Stimulated activated CD8-positive, alpha-beta memory T cell treated with anti-CD3 and anti-CD28 coated beads, Interleukin-7, amount 100 ng/mL, for 48 hours (primary cell): ENCODE measurements around the gene OSM.
A peak's percentile ranks its signal among the peaks of the same experiment; 100 is the strongest.
"Not testable (repeated sequence)": the region's sequence is repeated elsewhere in the genome, so short reads cannot be mapped to it uniquely, and the experiment has no call there.

Experiments
- DNase-seq, 2 donors: peaks; one replicate each; pipeline ENCODE4 v3.0.0-alpha.2; 2020; ENCODE audit warnings: low read depth in 1 of 2; ENCODE audit errors: extremely low read depth in 1 of 2

OSM gene

DNA sequence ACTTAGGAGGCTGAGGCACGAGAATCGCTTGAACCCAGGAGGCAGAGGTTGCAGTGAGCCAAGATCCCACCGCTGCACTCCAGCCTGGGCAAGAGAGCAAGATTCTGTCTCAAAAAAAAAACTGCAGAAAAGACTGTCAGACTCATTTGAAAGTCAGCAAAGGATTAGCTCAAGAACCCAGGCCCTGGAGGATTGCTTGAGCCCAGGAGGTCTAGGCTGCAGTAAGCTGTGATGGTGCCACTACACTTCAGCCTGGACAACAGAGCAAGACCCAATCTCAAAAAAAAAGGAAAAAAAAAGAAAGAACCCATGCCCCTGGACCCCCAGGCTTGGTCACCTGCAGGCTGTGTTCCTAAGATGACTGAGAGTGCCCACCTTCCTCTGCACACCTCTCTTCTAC, 36.3 kb downstream of the OSM start:
- DNase-seq: no peak

DNA sequence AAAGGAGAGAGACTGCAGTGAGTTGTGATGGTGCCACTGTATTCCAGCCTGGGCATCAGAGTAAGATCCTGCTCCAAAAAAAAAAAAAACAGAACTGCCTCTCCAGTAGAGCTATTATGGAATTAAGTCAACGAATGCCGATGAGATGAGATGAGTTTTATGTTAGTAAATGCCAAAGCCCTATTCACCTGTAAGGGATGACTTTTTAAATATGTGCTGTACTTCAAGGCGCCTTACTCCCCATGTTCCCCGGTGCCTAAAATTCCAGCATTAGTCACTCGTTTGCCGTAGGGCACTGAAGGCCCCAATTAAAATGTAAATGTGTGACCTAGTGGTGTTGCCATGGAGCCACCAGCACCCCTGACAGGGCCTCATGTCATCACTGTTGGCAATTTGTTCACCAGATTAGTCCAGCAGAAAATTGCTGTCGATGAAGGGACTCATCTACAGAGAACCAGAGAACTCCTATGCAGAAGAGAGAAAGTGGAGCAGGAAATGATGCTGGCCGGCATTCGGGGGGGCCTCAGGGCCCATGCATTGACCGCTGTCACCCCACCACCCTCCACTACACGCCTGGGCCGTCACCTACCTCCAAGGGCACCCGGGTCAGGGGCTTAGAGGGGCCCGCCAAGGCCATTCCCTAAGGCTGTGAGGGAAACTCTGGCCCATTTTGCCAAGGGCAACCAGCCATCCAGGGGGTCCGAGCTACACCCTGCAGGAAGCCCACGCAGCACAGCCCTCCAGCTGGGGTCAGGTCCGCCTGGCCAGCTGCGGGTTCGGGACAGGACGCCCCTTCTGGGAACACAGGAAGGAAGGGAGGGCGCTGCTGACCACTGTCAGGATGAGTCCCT, 37.9 kb downstream of the OSM start:
- DNase-seq: no peak

DNA sequence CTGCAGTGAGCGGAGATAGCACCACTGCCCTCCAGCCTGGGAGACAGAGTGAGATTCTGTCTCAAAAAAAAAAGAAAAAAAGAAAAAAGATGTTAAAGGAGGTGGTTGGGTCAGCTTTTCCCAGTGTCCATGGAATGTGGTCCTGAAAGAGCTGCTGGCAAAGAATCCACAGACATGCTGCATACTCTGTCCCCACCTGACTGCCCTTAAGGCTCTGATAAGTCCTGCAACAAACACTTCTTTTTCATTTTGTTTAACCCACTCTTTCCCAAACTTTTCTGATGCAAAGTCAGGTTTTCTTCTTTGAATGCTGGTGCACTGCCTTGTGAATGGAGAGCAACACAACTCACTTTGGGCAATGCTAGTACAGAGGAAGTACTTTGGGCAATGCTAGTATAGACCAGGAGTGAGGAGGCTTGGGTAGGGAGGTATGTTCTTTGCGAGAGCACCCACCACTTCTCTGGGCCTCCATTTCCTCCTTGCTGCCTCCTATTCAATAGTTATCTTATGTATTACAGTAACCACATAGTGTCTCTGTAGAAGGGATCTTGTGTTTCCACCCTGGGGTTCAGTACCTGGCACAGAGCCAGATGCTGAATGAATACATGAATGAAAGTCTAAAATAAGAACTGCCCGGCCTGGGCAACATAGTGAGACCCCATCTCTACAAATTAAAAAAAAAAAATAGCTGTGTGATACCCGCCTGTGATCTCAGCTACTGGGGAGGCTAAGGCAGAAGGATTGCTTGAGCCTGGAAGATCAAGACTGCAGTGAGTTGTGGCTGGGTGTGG, 39.0 kb downstream of the OSM start:
- DNase-seq: no peak

DNA sequence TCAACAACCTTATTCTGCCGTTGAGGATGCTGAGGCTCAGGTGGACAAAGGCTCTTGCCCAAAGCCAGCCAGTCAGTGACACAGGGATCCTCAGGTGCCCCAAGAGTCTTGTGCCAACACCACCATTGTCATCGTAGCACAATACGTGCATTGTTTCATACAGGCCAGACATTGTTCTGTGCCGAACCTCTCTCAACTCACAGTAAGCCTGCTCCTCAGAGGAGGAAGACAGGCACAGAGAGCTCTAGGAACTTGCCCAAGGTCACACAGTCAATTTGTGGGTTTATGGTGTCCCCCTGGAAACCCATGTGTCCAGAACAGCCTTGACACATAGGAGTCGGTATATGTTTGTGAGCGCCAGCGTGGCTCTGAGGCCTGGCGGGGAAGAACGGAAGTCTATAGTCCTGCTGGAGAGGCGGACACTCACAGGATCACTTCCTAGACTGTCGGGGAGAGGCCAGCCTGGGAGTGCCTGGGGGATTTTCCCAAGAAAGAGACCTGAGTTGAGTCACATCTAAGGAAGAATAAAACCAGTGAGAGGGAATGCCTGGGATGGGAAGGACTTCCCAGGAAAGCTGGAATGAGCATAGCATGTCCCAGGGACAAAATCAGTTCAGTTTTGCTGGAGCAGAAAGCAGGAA, 40.3 kb downstream of the OSM start:
- no peak for DNase-seq

DNA sequence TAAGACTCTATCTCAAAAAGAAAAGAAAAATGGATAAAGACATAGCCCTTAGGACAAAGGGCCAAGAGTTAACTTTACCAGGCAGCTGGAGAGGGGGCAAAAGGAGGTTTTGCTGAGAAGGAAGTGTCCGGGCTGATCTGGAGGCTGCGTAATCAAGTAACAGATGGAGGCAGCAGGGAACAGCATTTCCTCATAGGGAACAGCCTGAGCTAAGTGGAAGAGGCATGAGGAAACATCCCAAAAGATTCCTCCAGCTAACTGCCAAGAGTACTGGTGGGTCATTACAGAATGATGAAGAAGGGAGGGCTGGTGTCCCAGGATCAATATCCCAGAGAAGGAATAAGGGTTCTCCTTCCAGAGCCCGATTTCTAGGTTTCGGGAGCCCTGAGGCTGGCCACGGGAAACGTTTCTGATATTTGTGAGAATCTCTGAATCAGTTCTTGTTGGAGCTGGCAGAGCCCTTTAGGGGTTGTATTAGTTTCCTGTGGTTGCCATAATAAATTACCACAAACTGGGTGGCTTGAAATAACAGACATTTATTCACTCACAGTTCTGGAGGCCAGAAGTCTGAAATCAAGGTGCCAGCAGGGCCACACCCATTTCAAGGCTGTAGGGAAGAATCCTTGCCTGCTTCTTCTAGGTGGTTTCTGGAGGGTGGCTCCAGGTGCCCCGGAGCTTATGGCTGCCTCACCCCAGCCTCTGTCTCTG, 41.3 kb downstream of the OSM start:
- no peak for DNase-seq

DNA sequence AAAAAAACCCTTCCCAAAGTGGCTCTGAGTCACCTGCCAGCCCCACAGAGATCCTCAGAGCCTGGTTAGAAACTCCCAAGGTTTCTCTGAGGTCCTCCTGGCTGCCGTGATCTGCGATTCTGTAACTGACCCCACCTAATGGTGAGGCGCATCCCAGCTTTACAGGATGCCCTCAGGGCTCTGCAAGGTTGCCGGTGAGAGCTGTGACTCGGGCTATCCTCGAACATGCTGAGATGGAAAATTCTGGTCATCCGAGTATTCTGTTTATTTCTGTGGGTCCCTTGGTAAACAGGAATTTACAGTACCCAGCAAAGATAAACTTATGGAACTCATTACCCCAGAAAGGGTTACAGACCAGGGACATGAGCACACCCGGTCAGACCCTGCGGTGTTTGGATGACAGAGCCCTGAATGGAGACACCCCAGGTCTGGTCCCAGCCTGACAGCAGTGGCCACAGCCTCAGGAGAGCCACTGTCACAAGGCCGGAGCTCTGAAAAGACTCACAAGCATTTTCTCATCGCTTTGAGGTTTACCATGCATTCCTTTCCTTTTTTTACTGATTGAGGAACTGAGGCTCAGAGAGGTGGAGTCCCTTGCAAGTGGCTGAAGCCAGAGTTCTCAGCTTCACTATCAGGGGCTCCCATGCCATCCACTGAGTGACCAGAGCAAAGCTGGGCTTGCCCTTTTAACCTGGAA, 42.3 kb downstream of the OSM start:
- DNase-seq: no peak

DNA sequence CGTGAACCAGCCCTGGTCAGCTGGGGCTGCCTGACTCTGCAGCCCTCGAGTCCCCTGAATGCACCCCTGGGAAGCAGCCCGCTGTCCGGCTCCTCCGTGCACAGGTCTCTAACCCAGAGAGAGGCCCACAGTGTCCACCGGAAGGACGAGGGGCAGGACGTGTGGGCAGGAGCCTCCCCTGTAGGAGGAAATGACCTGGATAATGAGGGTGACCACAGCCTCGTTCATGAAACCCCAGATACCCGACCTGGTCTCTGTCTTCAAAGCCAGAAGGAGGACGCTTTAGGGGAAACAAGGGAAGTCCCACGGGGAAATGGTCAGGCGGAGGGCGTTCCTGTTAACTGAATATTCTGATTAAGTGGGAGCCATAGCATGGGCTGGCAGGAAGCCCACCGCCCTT, 43.3 kb downstream of the OSM start:
- no peak for DNase-seq

GRCh38 chr22:30222321-30222720, 44.3 kb downstream of the OSM start:
- no peak for DNase-seq

GRCh38 chr22:30221121-30221992, 45.3 kb downstream of the OSM start:
- DNase-seq: peak; percentile 59 to 60

DNA sequence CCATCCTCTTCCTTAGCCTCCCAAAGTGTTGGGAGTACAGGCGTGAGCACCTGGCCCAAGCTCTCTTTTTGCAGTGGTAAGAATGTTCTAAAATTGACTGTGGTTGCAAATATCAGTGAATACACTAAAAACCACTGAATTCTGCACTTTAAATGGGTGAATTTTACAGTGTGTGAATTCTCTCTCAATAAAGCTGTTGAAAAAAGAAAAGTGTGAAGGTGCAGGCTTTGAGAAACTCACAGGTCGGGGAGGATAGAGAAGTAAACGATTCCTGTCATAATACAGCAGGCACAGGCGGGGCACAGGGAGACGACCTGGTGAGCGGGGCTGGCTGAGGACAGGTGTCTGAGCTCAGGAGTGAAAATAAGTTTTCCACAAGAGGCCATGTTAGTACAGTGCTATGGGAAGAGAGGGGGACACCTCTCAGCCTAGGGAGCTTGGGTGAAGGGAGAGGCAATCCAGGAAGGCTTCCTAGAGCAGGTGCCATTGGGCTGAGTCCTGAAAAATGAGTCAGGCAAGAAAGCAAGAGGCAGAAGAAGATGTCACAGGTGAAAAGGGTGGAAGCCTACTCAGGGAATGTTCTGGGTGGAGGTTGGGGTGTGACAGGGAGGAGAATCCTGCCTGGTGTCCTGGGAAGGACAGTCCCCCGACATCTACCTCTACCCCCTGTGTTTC, 46.2 kb downstream of the OSM start:
- no peak for DNase-seq

DNA sequence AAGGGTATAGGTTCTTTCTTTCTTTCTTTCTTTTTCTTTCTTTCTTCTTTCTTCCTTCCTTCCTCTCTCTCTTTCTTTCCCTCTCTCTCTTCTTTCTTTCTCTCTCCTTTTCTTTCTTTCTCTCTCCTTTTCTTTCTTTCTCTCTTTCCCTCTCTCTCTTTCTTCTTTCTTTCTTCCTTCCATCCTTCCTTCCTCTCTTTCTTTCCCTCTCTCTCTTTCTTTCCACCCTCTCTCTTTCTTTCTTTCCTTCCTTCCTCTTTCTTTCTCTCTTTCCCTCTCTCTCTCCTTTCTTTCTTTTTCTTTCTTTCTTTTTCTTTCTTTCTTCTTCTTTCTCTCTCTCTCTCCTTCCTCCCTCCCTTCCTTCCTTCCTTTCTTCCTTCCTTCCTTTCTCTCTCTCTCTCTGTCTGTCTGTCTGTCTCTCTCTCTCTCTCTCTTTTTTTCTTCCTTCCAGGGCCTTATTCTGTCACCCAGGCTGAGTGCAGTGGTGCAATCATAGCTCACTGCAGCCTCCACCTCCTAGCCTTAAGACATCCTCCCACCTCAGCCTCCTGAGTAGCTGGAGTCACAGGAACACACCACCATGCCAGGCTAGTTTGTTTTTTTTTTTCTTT, 46.9 kb downstream of the OSM start:
- DNase-seq: no peak

- no peak for DNase-seq
These were observed 47.5 kb downstream of the OSM start for GRCh38 chr22:30219049-30219654.

DNA sequence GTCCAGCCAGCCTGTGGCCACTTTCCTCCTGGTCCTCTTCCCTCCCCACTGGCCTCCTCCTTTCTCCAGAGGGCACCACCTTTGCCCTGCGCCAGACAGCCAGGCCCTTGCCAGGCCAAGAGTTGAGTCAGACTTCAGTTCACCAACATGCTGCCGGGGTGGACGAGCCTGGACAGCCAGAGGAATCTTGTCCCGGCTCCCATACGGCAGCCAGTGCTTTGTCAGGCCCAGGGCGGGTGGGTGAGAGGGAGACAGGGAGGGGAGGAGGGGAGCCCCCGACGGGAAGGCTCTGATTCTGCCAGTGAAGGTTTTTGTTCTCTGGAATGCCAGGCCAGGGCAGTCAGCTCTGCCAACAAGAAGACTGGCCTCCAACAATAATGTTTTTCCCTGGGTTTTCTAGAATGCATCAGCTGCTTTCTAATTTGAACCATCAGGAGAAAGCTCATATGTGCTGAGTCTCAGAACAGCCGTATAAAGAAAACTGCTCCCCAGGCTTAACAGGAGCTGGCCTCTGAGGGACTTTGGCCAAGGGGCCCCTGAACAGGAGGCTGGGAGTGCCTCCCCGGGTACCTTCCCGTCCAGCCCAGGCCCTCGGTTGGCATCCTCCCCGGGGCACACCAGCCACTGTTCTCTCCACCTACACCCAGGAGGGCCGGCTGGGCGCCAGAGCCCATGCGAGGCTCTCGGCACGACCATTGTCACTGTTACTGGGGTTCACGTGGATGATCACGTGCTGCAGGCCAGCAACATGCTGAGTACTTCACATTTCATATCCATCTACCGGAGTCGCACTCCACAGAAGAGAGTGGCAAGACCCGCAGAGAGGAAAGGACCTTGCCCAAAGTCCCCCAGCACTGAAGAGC, 48.7 kb downstream of the OSM start:
- no peak for DNase-seq

- no peak for DNase-seq
These were observed 49.9 kb downstream of the OSM start for GRCh38 chr22:30216710-30217109.

GRCh38 chr22:30216272-30216671, 50.4 kb downstream of the OSM start:
- not testable (repeated sequence) for DNase-seq

DNA sequence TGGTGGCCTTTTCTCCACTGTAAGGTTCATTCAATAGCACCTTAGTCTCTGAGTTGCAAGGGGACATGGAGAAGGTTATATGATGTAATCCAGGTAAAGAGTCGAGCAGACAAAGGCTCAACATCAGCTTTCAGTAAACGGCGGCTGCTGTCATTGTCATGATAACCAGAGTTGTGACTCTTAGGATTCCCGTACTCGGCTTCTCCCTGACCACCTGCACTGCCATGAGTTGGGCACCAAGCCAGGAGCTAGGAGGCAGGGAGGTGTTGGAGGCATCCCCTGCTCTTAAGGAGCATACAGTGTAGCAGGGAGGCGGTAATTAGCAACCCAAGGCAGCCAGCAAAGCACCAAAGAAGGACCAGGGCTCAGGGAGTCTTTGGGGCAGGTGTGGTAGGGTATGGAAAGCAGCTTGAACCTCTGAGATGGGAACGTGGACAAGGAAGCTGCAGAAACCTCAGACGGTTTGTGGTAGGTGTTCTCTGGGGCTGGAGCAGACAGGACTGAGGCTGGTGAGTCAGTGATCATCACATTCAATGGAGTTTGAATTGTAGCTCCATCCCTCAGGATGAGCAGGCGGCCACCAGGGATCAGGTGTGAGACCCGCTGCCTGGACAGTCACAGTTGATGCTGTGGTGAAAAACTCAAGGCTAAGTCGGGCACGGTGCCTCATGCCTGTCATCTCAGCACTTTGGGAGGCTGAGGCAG, 51.8 kb downstream of the OSM start:
- DNase-seq: no peak
